NCI-H187 (cell line): ENCODE measurements around the gene MESD.

ENCODE experiments used
- DNase-seq, 2 experiments: peaks; one replicate each; lab custom pipeline; 2025; lab: John Stamatoyannopoulos, UW

Gene MESD

DNA sequence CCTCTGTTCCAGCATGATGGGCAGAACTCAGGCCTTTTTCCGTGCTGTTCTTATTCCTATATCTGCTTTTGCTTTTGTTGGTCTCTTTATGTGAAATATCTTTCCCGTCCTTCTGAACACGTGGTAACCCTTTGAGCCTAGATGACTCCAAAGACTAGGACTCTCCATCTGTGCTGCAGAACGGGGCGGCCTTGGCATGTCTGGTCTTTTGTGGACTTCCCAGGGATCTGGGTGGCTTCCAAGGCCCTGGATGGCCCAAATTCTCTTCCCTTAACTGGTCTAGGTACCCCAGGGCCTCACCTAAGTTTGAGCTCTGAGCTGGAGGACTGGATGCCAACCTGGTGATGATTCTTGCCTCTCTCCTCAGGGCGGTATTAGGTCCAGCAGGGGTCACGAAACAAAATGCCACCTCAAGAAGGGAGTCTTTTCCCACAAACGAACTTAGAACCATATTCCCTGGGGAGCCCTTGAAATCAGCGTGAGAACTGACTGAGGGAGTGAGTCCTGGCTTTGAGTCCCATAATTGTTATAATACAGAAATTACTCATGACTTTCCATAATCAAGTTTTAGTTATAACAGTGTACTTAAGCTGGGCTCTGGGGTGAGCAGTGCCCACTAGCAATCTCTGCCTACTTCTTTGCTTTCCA, 25.0 kb upstream of the MESD start:
- DNase-seq, result no peak

DNA sequence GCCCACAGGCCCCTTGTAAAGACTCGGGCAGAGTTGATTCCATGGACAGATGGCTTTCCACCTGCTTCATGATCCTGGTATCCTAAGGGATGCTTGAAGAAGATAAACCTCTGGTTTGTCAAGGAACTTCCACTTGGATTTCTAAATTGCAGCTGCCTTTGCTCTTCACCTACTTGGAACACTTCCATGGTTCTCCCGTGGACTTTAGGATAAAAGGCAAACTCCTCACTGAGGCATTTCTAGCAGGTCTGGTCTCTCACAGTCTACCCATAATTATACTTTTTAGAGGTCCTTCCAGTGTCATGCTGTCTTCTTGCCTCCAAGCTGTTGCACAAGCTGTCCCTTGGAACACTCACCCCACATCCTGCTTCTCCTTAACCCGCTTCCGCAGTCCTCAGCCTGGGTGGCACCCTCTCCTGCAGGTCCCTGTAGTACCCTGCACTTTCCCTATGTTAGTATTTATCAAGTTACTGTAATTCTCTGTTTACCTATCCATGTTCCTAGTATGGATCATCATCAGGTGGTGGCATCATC, 23.8 kb upstream of the MESD start:
- no peak for DNase-seq

DNA sequence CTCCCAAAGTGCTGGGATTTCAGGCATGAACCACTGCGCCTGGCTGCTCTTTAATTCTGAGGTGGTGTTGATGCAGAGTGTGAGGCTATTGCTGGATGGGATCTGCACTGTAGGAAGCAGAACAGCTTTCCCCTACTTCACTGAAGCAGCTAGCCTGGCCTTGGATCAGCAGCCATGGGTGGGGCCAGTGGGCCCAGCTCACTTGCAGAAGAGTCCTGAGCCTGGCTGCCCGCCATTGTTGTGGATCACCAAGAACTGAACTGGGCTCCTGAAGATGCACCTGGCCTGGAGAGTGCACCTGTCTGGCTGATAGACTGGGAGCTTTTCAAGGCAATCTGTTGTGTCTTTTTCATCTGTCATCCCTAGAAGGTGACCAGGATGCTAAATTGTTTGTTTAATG, 23.0 kb upstream of the MESD start:
- no peak for DNase-seq

DNA sequence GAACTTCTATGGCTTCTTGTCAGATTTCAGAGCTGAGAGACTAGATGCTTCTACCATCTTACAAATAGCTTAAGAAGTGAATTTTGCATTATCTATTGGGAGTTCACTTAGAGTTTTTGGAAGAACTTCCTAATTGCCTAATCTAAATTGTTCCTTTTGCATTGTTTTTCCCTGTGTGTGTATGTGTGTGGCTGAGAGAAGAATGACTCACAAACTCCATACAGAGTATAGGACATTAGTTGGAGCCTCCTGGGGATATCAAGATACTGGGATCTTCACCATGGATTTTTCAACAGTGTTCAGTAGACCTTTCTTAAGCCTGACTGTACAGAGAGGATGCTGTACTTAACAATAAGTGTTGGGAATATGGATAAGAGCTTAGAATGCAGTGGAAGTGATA, 22.0 kb upstream of the MESD start:
- no peak for DNase-seq

DNA sequence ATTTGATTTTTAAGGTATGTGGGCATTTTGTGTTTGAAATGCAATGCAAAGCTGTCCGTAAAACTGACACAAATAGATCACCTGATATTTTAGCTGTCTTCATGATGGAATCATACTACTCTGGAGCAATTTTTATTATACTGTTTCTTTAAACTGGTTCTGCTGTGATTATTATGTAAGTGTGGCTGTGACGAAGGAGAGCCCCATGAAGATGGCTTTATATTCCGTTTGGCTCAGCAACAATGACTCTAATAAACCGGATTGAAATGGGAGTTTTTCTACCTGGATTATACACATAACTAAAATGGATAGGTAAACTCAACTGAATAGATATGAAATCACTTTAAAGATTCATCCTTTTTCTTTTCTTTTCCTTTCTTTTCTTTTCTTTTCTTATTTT, 20.5 kb upstream of the MESD start:
- no peak for DNase-seq

DNA sequence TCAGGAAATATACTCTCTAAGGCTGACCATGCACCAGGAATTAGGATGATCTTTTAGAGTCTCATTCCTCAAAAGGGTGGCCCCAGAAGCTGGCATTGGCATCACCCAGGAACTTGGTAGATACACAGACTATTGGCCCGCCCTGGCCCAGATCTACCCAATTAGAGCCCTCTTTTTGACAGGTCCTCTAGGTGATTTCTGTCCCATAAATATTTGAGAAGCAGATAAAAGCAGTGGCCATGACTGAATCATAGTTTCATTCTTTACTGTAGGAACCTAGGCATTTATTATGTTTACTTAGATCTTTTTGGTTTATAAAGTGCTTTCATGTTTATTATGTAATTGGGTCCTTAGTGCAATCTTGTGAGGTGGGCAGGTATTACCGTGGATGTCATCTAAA, 18.7 kb upstream of the MESD start:
- no peak for DNase-seq

DNA sequence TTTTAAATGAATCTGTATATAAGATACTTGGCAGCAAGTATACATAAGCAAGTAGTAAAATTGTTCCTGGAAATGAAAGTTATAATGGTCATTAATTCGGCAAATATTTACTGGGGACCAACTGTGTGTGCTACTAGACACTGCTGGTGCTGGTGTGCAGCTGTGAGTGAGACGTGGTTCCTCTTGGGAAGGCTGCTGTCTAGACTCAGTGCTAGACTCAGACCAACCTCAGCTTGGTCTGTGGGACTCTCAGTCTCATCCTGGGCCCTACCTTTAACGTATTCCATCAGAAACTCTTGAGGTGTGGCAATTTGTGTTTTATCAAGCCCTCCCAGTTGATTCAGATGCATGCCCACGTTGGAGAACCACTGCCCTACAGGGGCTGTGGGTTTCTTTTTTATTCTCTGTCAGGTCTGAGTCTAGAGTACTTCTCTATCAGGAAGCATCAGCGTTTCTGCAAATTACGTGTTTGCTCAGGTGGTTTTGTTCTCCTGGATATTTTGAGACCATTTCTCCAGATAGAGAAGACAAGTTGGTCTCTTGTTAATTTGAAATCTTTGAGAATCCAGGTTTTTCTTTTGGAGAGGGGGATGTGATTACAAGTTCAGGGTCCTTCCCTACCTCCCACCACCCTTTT, 17.9 kb upstream of the MESD start:
- no peak for DNase-seq

DNA sequence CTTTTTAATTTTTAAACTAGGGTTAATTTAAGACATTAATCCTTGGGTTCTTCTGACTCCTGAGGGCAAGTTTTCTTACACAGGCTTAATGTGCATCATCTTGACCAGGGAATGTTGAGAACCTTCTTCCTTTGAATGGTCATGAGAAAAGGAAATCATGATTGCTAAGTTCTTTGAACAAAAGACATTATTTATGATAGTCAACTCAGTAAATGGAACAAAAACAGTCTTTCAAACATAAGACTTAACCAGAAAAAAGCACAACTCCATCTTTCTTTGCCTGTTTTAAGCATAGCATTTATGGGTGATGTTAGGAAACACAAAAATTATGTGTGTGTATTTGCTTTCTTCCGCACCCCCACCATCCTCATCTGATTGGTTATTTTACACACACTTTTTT, 16.5 kb upstream of the MESD start:
- no peak for DNase-seq

DNA sequence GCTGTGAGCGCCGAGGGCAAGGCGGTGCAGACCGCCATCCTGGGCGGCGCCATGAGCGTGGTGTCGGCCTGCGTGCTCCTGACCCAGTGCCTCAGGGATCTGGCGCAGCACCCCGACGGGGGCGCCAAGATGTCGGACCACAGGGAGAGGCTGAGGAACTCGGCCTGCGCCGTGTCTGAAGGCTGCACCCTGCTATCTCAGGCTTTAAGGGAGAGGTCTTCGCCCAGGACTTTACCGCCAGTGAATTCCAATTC, 13.4 kb upstream of the MESD start:
- DNase-seq, result no peak

DNA sequence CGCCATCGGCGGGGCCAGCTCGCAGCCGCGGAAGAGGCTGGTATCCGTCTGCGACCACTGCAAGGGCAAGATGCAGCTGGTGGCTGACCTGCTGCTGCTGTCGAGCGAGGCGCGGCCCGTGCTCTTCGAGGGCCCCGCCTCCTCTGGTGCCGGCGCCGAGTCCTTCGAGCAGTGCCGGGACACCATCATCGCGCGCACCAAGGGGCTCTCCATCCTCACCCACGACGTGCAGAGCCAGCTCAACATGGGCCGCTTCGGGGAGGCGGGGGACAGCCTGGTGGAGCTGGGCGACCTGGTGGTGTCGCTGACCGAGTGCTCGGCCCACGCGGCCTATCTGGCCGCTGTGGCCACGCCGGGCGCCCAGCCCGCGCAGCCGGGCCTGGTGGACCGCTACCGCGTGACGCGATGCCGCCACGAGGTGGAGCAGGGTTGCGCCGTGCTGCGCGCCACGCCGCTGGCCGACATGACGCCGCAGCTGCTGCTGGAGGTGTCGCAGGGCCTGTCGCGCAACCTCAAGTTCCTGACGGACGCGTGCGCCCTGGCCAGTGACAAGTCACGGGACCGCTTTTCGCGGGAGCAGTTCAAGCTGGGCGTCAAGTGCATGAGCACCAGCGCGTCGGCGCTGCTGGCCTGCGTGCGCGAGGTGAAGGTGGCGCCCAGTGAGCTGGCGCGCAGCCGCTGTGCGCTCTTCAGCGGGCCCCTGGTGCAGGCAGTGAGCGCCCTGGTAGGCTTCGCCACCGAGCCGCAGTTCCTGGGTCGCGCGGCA, 12.9 kb upstream of the MESD start:
- DNase-seq, result no peak

DNA sequence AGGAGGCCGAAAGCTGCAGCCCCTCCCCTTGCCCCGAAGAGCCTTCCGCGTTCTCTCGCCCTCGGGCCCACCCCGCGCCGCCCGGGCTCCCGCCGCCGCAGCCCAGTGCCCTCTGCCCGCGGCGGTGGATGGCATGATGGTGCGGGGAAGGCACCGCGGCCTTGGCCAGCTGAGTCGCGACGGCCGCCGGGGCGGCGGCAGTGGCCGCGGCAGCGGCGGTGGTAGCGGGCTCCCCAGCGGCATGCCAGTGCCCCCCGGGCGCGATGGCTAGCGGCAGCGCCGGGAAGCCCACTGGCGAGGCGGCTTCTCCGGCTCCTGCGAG, 12.4 kb upstream of the MESD start:
- no peak for DNase-seq

DNA sequence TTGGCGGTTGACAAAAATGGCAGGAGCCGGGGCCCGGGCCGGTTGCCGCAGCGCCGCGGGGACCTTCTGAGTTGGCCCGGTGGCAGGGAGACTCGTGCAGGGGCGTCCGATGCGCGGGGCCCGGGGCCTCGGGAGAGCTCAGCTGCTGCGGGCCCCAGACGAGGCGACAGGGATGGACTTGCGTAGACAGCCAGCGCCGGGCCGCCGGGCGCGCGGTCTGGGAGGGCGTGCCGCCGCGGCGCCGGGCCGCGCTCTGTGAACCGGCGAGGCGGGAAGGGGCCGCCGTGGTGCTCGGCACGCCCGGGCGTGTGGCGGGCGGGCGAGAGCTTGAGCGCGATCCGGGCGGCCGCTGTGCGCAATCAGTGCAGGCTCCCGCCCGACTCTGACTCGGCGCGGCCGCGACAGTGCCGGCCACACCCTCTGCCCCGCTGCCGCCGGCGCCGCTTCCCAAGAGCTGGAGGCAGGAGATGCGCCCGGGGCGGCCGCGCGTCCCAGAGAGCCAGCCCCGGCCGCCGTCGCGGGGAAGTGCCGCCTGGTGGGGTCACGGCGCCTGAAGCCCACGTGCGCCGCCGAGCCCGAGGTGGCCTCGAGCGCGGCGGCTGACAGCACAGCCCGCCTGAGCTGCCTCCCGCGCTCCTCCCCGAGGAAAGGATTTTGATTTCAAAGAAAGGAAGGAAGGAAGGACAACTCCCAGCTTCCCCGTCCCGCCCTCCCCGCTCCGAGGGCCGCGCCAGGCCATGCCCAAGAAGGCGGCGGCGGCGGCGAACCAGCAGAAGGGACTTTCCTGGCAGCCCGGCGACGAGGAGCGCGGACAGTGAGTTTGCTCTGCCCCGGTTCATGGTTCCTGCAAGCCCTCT, 11.8 kb upstream of the MESD start:
- no peak for DNase-seq

DNA sequence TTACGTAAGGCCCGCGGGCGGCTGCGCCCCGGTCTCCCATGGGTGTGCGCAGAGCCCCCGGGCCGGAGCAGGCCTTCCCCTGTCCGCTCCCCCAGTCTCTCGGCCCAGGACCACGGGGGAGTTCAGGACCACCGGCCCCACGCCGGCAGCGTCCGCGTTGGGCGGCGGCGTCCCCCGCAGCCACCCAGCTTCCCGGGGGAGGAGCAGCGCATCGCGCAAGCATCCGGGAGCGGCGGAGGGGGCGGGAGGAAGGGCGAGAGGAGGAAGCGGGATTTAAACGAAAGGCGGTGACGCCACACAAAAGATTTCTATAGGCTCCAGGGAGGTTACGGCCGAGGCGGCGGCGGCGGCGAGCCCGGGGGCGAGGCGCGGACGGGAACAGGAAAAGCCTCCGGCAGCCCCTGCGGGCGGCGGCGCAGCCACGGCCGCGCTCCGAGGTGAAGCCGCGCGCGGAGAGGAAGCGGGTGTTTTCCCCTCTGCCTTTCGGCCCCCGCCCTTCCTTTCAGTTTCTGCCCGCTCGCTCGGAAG, 11.1 kb upstream of the MESD start, which contains the start of gene TLNRD1:
Gene TLNRD1, plus strand, starts transcription at position 300 of the 528 bp plus-strand sequence. CDS start 1,349 bp downstream, outside the sequence.
- peak; percentile 32 to 43 for DNase-seq

DNA sequence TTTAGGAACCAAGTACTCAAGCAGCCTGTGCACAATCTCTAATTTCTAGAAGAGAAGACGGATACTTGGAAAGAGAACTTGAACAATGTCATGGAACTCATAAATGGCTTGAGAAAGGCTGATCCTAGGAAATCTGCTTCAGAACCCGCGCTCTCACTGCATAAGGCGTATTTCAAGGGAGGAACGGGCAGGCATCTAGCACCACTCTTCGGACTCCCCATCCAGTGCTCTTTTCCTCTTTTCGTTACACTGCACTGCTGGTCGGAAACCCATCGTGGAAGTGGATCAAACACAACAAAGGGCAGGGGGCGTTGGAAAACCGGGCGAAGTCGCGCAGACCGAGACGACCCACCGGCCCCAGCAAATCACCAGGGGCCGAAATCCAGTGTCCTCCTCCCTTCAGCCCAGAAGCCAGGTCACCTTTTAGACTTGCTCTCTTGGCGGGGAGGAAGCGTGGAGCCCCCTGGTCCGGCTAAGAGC, 10.6 kb upstream of the MESD start:
- DNase-seq, result no peak

DNA sequence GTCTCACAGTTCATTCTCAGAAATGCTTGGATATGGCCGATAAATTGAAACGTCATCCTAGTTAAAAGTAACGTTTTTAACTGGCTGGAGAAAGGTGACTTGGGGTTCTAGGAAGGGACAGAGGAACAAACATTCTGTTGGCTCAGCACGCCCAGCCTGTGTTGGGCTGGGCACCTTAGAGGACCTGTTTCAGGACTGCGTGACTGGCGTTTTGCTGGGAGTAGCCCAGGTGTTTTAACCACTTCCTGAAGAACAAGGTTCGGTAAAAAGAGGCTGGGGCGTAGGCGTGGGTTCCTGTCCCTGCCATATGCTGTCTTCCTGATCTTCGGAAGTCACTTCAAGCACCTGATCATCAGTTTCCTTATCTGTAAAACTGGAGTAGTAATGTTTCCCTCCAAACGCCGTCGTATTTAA, 10.0 kb upstream of the MESD start:
- DNase-seq, result no peak

DNA sequence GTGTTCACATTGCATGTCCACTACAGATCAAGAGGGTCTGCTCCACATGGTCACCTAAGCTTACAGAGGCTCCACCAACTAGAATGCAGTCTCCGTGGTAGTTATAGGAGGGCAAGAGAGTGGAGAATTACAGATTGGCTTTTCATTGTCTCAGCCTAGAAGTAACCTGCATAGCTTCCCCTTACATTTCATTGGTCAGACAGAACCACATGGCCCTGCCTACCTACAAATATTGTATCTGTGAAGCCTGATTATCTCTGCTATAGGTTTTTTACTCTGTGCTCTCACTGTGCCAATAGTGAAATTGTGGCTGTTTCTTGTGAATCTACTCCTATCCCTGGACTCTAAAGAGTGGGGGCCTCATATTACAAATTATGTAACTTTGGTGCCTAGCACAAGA, 8.6 kb upstream of the MESD start:
- DNase-seq, result no peak

DNA sequence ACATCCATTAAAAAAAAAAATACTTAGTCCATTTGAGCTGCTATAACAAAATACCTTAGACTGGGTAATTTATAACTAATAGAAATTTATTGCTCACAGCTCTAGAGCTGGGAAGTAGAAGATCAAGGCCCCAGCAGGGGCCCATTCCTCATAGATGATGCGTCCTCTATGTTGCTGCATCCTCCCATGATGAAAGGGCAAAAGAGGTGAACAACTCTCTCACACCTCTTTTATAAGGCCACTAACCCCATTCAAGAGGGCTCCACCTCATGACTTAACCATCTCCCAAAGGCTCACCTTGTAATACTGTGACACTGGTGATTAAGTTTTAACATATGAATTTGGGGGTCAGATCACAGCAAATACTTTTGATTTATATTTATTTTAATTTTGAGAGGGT, 8.1 kb upstream of the MESD start:
- DNase-seq, result no peak

DNA sequence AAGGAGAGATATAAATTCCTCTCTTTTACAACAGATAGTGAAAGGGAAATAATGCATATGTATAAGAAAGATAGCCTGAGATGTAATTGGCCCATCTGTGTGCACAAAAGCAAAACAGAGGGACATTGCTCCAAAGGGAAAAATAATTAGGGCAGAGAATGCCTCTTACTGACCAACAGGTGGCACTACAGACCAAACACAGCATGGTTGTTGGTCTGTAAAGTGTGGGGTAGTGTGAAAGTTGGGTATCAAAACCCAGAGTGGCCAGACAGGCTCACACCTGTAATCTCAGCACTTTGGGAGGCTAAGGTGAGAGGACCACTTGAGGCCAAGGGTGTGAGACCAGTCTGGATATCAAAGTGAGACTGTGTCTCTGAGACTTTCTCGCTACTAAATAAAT, 6.6 kb upstream of the MESD start:
- DNase-seq, result no peak

DNA sequence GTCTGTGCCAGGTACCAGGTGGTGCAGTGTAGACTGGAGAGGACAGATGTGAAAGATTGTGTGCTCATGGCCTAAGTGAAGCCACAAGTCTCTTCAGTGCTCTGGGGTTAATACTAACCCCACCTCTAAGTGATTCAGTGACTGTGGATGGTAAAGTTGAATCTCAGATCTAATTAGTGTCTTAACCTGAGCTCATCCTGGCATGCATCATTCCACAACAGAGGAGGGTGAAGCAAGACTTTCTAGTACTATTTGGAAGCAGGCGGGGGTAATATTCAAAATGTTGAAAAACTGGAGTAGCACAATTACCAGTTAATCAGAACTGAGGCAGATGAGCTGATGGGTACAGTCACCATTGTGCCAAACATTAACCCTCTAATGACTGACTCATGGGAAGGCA, 2.8 kb upstream of the MESD start:
- DNase-seq, result no peak

DNA sequence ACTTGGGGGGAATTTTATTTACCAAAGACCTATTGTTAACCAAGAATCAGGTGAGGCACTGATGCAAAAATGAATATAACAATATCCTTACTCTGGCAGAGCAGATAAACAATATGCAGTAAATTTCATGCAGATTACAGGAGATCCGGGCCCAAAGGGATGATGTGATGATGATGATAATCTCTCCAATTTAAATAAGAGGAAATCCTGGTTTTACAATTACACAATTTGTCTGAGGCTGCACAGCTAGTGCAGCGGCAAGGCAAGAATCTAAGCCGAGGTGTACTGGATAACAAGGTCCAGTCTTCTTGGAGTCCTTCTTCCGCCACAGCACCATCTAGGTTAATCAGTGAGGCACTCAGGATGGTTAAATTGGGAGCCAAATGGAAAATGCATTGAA, 2.4 kb upstream of the MESD start:
- DNase-seq, result no peak

DNA sequence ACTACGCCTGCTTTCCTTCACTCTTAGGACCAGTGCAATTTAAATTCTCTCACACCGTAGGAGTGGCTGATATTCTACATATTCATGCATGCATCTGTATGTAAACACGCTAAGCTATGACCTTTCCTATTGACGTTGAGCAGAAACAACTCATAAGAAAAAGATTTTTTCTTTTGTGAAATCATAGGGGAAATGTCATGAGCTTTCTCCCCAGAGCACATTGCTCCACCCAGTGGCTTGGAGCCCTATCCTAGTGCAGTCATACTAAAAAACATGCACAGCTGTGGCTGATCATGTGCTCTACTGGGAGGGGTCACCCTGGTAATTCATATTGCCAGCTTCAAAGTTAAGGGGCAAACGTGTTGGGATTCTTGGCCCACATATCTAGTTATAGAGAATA, 1.8 kb upstream of the MESD start:
- DNase-seq, result no peak

DNA sequence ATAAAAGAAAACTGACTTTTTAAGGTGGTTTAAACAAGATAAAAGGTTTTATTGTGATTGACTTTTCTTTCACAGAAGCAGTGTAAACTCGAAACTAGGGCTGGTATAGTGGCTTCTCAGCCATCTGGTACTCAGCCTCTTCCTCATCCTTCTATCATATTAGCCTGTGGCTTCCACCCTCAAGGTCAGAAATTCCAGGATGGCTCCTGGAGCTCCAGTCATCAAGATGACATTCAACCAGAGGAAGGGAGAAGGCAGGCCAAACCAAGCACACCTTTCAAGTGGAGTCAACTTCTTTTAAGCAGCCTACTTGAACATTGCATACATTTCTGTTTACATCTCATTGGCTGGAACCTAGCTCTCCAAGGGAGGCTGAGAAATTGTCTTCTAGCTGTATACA, 1.3 kb upstream of the MESD start:
- no peak for DNase-seq
